ENCODE results near the gene CTPS1.

GRCh38 chr1:40936931-40937339 lies 42.6 kb upstream of the CTPS1 start:
- TF ChIP-seq CTCF (conservative IDR thresholded peaks at IDR 0.05 in 1 of 2, IDR thresholded peaks at IDR 0.05 in 1 of 2; ENCODE audit: low read depth in 1 of 2, low read length in 2 of 2) (no peak), EZH2 (IDR thresholded peaks at IDR 0.05; ENCODE audit: low read length, missing control alignments) (no peak)

Measured in fibroblast of lung (primary cell).